Measurements from ENCODE around the gene PTN.

The PTN gene

DNA sequence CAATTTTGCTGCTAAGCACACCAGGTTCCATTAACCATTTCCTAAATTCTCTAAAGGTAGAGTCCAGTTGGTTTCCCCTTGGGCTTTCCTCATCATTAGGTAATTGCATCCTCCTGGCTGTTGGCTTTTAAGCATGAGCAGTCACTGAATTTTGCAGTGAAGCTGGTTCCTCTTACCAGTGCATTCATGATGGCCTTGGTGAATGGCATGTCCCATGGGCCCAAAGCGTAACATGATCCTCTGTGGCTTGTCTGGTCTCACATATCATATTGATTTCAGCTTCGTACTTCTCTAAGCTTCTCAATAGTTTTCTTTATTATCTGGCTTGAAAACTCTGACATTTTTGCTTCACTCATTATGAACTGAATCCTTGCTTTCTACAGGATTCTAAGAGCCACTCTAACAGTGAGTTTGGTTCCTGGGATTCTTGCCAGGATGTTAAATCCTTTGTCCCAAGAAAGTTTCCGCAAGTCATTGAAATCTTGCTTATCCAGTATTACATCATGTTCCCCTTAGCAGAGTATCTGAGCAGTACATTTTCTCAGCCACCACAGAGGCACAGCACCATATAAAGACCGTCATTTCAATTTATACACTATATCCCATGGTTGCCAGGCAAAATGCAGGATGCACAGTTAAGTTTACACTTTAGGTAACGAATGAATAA lies 134.2 kb downstream of the PTN start:
- no peak for ATAC-seq (ENCODE audit: insufficient read depth, low read depth)
- TF ChIP-seq, protein P1, sequence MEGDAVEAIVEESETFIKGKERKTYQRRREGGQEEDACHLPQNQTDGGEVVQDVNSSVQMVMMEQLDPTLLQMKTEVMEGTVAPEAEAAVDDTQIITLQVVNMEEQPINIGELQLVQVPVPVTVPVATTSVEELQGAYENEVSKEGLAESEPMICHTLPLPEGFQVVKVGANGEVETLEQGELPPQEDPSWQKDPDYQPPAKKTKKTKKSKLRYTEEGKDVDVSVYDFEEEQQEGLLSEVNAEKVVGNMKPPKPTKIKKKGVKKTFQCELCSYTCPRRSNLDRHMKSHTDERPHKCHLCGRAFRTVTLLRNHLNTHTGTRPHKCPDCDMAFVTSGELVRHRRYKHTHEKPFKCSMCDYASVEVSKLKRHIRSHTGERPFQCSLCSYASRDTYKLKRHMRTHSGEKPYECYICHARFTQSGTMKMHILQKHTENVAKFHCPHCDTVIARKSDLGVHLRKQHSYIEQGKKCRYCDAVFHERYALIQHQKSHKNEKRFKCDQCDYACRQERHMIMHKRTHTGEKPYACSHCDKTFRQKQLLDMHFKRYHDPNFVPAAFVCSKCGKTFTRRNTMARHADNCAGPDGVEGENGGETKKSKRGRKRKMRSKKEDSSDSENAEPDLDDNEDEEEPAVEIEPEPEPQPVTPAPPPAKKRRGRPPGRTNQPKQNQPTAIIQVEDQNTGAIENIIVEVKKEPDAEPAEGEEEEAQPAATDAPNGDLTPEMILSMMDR (IDR thresholded peaks at IDR 0.05; ENCODE audit: borderline replicate concordance, extremely low read depth, low read length, poor library complexity, severe bottlenecking) = no peak
- no peak for TF ChIP-seq EZH2 (IDR thresholded peaks at IDR 0.05; ENCODE audit: borderline replicate concordance, low read depth, low read length, severe bottlenecking)
- no peak overlapping the region for H2AFZ ChIP-seq (ENCODE audit: low read depth, low read length)
- DNase-seq = no peak
- H3K4me1 ChIP-seq (ENCODE audit: insufficient read depth, low read length) = no peaks in the 10 kb centered on the region
- no peaks in the 10 kb centered on the region for H4K20me1 ChIP-seq (ENCODE audit: insufficient read depth, low read length)
- H3K36me3 ChIP-seq (ENCODE audit: insufficient read depth, low read length) = no peaks in the 10 kb centered on the region
- H3K4me3 ChIP-seq (ENCODE audit: low read depth in 1 of 2, low read length in 2 of 2) = no peak overlapping the region
- H3K79me2 ChIP-seq (ENCODE audit: insufficient read depth, low read length) = no peaks in the 10 kb centered on the region
- H3K9ac ChIP-seq (ENCODE audit: low read depth, low read length) = no peak overlapping the region
- no peaks in the 10 kb centered on the region for H3K27me3 ChIP-seq (ENCODE audit: insufficient read depth, low read length, poor library complexity)
- no peaks in the 10 kb centered on the region for H3K9me3 ChIP-seq (ENCODE audit: insufficient read depth, low read length, severe bottlenecking)
- H3K27ac ChIP-seq (ENCODE audit: low read length) = no peak overlapping the region
- H3K4me2 ChIP-seq (ENCODE audit: insufficient read depth, low read length) = no peak overlapping the region

DNA sequence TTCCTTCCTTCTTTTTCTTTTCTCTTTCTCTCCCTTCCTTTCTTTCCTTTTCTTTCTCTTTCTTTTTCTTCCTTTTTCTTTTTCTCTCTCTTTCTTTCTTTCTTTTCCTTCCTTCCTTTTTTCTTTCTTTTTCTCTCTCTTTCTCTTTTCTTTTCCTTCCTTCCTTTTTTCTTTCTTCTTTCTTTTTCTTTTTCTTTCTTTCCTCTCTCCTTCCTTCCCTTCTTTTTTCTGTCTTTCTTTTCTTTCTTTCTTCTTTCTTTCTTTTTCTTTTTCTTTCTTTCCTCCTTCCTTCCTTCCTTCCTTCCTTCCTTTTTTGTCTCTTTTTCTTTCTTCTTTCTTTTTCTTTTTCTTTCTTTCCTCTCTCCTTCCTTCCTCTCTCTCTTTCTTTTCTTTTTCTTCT lies 136.8 kb downstream of the PTN start:
- ATAC-seq (ENCODE audit: insufficient read depth, low read depth) = no peak
- TF ChIP-seq, protein P1 (IDR thresholded peaks at IDR 0.05; ENCODE audit: borderline replicate concordance, extremely low read depth, low read length, poor library complexity, severe bottlenecking) = no peak
- TF ChIP-seq EZH2 (IDR thresholded peaks at IDR 0.05; ENCODE audit: borderline replicate concordance, low read depth, low read length, severe bottlenecking) = no peak
- H3K27ac ChIP-seq (ENCODE audit: low read length) = no peak overlapping the region
- DNase-seq = no peak
- H3K4me1 ChIP-seq (ENCODE audit: insufficient read depth, low read length) = no peaks in the 10 kb centered on the region
- H3K9ac ChIP-seq (ENCODE audit: low read depth, low read length) = no peak overlapping the region
- no peaks in the 10 kb centered on the region for H3K79me2 ChIP-seq (ENCODE audit: insufficient read depth, low read length)
- H3K36me3 ChIP-seq (ENCODE audit: insufficient read depth, low read length) = no peaks in the 10 kb centered on the region
- no peak overlapping the region for H2AFZ ChIP-seq (ENCODE audit: low read depth, low read length)
- H3K4me2 ChIP-seq (ENCODE audit: insufficient read depth, low read length) = no peak overlapping the region
- no peaks in the 10 kb centered on the region for H3K27me3 ChIP-seq (ENCODE audit: insufficient read depth, low read length, poor library complexity)
- no peaks in the 10 kb centered on the region for H4K20me1 ChIP-seq (ENCODE audit: insufficient read depth, low read length)
- no peak overlapping the region for H3K4me3 ChIP-seq (ENCODE audit: low read depth in 1 of 2, low read length in 2 of 2)
- H3K9me3 ChIP-seq (ENCODE audit: insufficient read depth, low read length, severe bottlenecking) = no peaks in the 10 kb centered on the region

- Histone ChIP-seq H3K36me3 (ENCODE audit: insufficient read depth, low read length) (no peaks in the 10 kb centered on the region), H2AFZ (ENCODE audit: low read depth, low read length) (no peak overlapping the region), H4K20me1 (ENCODE audit: insufficient read depth, low read length) (no peaks in the 10 kb centered on the region), H3K79me2 (ENCODE audit: insufficient read depth, low read length) (no peaks in the 10 kb centered on the region), H3K4me2 (ENCODE audit: insufficient read depth, low read length) (no peak overlapping the region), H3K4me3 (ENCODE audit: low read depth in 1 of 2, low read length in 2 of 2) (no peak overlapping the region), H3K4me1 (ENCODE audit: insufficient read depth, low read length) (no peaks in the 10 kb centered on the region), H3K9me3 (ENCODE audit: insufficient read depth, low read length, severe bottlenecking) (no peaks in the 10 kb centered on the region), H3K9ac (ENCODE audit: low read depth, low read length) (no peak overlapping the region), H3K27me3 (ENCODE audit: insufficient read depth, low read length, poor library complexity) (no peaks in the 10 kb centered on the region), H3K27ac (ENCODE audit: low read length) (no peak overlapping the region)
- ATAC-seq (ENCODE audit: insufficient read depth, low read depth) = no peak
- no peak for TF ChIP-seq EZH2 (IDR thresholded peaks at IDR 0.05; ENCODE audit: borderline replicate concordance, low read depth, low read length, severe bottlenecking)
- TF ChIP-seq, protein P1 (IDR thresholded peaks at IDR 0.05; ENCODE audit: borderline replicate concordance, extremely low read depth, low read length, poor library complexity, severe bottlenecking) = no peak
- DNase-seq = no peak
These were observed 139.3 kb downstream of the PTN start for GRCh38 chr7:137204246-137204645.

All from DND-41 (cell line).